GM12865 (cell line): ENCODE measurements around the gene SUGCT.
A peak's percentile ranks its signal among the peaks of the same experiment; 100 is the strongest.

Source experiments
- DNase-seq: peaks from one replicate; pipeline ENCODE4 v3.0.0; 2010; ENCODE audit warnings: low read depth
- H3K4me3 ChIP-seq: 2 replicates; pipeline ENCODE4 v1.5.1; 2011; ENCODE audit warnings: mild to moderate bottlenecking, low read depth, low read length, control low read depth
- TF ChIP-seq, protein P1 (sequence below): IDR thresholded peaks from 2 replicates; pipeline ENCODE4 v1.5.1; 2011; ENCODE audit warnings: low read length, control low read depth, low read depth, inconsistent platforms; ENCODE audit not compliant: insufficient read depth; ENCODE audit errors: missing control alignments

SUGCT gene

DNA sequence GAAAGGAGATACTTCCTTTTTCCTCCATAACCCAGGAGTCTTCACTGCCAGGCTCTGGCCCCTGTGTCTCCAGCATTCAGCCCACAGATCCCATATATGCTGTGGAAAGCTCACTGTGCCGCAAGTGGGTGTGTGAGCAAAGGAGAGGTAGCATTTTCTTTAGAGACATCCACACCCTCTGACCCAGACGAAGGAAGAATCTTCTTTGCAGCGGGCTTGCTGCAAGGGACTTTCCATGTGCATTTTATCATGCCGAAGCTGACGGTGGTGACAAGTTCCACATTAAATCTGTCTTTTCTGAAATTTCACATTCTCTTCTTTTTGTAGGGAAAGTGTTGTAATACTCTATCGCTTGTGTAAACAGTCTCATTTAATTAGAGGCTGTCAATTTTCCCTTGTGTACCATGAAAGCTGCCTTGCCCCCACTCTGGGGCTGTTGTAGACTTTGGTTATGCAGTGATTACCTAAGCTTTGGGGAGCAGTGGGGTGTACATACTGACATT is 409.5 kb downstream of the SUGCT start:
- TF ChIP-seq, protein P1, sequence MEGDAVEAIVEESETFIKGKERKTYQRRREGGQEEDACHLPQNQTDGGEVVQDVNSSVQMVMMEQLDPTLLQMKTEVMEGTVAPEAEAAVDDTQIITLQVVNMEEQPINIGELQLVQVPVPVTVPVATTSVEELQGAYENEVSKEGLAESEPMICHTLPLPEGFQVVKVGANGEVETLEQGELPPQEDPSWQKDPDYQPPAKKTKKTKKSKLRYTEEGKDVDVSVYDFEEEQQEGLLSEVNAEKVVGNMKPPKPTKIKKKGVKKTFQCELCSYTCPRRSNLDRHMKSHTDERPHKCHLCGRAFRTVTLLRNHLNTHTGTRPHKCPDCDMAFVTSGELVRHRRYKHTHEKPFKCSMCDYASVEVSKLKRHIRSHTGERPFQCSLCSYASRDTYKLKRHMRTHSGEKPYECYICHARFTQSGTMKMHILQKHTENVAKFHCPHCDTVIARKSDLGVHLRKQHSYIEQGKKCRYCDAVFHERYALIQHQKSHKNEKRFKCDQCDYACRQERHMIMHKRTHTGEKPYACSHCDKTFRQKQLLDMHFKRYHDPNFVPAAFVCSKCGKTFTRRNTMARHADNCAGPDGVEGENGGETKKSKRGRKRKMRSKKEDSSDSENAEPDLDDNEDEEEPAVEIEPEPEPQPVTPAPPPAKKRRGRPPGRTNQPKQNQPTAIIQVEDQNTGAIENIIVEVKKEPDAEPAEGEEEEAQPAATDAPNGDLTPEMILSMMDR: no peak
- no peak for DNase-seq
- H3K4me3 ChIP-seq: no peak overlapping the region

DNA sequence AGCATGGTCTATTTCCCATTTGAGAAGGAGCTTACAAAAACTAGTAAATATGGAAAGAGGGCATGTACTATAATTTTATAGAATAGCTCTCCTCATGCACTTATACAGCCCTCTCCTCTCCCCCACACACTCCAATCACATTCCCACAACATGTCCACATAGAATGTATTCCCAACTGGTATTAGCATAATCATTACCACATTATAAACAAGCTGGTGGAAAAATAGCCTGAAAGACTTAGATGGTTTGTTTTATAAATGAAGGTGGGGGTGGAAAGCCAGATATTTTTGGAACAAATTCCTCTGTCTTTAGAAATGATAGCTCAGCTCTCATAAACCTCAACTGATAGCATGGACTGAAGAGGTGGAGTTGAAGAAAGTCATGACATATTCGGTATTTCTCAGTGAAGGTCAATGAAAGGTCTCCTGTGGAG is 410.1 kb downstream of the SUGCT start:
- TF ChIP-seq, protein P1: no peak
- no peak for DNase-seq
- H3K4me3 ChIP-seq: no peak overlapping the region

DNA sequence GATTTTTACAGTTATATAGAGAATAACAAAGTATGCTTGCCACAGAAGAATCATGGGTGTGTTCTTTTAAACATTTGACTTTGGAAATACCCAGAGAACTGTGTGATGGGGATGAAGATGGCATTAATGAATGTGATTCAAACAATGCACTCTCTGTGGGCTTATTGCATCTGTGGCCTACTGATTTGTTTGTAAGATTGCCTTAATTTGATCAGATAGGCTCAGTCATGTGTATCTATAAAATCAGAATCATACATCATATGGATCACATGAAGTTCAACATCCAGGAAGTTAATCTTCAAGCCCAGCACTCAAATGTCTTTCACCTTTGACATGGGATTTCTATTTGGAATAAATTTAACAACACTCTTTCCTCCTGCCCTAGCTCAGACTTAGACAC is 410.9 kb downstream of the SUGCT start:
- no peak overlapping the region for H3K4me3 ChIP-seq
- DNase-seq: no peak
- TF ChIP-seq, protein P1: no peak

DNA sequence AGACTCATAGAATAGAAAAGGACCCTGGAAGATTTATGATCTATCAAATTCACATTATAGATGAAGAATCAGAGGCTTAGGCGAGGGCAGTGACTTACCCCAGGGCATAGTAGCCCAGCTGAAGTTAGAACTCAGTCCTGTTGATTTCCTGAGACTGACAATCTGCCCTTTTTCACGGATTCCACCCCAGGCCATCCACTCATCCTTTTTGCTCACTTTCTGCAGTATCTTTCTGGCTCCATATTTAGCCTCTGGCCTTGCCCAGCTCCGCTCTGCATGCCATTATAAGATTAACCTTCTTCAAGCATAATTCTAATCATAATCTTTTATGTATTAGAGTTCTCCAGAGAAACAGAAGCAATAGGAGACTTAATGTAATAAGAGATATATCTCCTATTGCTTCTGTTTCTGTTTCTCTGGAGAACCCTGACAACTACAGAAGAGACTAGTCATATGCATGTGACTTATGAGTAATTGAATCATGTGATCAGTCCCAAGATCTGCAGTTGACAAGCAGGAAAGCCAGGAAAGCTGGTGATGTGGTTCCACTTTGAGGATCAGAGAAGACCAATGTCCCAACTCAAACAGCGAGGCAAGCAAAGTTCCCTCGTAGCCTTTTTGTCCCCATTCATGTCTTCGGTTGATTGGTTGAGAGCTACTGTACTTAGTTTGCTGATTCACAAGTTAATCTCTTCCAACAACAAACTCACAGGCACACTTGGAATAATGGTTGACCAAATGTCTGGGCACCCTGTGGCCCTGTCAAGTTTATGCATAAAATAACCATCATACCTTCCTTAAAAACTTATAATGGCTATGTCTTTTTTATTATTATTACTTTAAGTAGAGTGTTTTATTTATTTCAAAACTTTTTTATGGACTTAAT is 412.1 kb downstream of the SUGCT start:
- DNase-seq: no peak
- TF ChIP-seq, protein P1: no peak
- no peak overlapping the region for H3K4me3 ChIP-seq

DNA sequence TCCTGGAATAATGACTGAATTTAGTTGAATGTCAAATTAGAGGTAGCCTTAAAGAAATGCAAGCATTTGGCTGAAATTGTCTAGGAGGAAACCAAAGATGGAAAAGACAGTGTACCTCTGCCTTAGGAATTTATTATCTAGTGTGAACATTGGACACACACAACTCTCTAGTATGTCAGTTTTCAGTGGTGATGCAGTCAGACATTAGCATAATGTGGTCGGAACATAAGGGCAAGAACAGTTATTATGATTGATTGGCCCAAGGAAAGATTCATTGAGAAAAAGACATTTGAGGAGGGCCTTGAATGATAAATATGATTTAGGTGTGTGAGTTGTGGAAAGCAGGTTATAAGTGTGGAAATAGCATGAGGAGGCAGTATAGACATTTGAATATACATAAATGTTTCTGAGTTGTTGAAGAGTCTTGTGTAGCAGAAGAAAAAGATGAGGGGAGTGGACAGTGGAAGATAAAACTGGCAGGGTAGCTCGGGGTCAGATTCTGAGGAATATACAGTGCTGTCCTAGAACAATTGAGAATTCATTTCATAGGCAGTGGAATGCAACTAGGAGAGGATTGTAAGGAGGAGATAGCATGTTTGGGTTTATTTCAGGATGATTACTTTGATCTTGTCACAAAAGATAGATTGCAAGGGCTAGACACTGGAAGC is 414.7 kb downstream of the SUGCT start:
- H3K4me3 ChIP-seq: no peak overlapping the region
- no peak for DNase-seq
- TF ChIP-seq, protein P1: no peak

DNA sequence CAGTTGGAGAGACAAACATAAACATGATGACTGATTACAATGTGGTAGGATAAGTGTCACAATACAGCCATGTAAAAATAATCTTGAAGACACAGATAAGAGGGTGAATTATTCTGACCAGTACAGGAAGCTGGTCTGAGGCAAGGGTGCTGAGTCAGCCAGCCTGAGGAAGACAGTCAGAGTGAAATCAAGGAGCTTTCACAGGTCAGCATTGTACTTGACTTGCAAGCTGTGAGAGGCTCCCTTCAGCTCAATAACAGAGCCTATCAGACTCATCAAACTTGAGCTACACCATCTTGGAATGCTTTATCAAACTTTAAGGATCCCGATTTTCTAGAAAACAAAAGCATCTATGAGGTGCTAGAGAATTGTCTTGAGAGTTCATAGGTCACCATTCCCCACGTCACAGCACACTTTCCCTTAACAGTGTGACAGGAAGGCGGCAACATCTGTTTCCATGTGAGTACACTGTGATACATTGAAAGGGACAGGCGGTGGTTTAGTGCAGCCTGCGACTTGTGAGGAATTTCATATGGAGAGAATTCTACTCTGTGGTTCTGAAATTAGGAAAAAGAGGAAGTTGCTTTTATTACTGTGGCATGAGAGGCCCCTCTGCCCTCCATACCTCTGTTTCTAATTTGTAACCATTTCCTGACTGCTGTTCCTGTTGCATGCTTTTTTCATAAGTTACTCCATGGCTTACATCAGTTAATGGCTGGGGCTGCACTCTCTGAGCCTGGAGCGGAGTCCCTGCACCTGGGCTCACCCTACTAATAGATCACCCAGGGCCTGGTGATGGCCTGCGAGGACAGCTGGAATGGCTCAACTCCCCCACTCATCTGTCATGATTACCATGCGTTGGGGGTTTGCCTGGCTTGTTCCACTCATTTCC is 417.1 kb downstream of the SUGCT start:
- TF ChIP-seq, protein P1: no peak
- DNase-seq: peak; percentile 34
- H3K4me3 ChIP-seq: no peak overlapping the region
